ENCODE measurements around the gene CLTC.
A peak's percentile ranks its signal among the peaks of the same experiment; 100 is the strongest.

The CLTC gene

GRCh38 chr17:59684967-59685366 lies 65.3 kb downstream of the CLTC start:
- DNase-seq, result no peak

- no peak for DNase-seq
Observed at GRCh38 chr17:59688008-59688407, 68.3 kb downstream of the CLTC start.

GRCh38 chr17:59688496-59688895 lies 68.8 kb downstream of the CLTC start:
- DNase-seq, result no peak

GRCh38 chr17:59693582-59693981 lies 73.9 kb downstream of the CLTC start:
- DNase-seq, result no peak

GRCh38 chr17:59694344-59694743 lies 74.6 kb downstream of the CLTC start:
- DNase-seq, result no peak

GRCh38 chr17:59695945-59696681 lies 76.4 kb downstream of the CLTC start:
- no peak for DNase-seq

GRCh38 chr17:59696682-59697277 lies 77.1 kb downstream of the CLTC start:
- no peak for DNase-seq

- DNase-seq, result no peak
Observed at GRCh38 chr17:59698143-59698542, 78.4 kb downstream of the CLTC start.

- DNase-seq, result no peak
Observed at GRCh38 chr17:59699218-59699617, 79.5 kb downstream of the CLTC start.

GRCh38 chr17:59699786-59700185 lies 80.1 kb downstream of the CLTC start:
- no peak for DNase-seq

GRCh38 chr17:59702304-59702703 lies 82.6 kb downstream of the CLTC start:
- DNase-seq, result no peak

- peak; percentile 99 for DNase-seq
Observed at GRCh38 chr17:59707149-59707970, 87.7 kb downstream of the CLTC start, which contains the start of the genes PTRH2 and VMP1. Gene PTRH2 (minus strand): TSS chr17:59707430. CDS start chr17:59697978, 9,452 bp downstream. Gene VMP1 (plus strand): TSS chr17:59707654. CDS start chr17:59731447, 23,793 bp downstream.

GRCh38 chr17:59707971-59708430 lies 88.3 kb downstream of the CLTC start:
- DNase-seq, result no peak

- no peak for DNase-seq
Observed at GRCh38 chr17:59711936-59712335, 92.2 kb downstream of the CLTC start.

- no peak for DNase-seq
Observed at GRCh38 chr17:59712862-59713261, 93.2 kb downstream of the CLTC start.

- DNase-seq, result no peak
Observed at GRCh38 chr17:59714255-59714654, 94.6 kb downstream of the CLTC start.

- no peak for DNase-seq
Observed at GRCh38 chr17:59716427-59716826, 96.7 kb downstream of the CLTC start.

GRCh38 chr17:59719526-59719925 lies 99.8 kb downstream of the CLTC start:
- no peak for DNase-seq

GRCh38 chr17:59722623-59723022 lies 102.9 kb downstream of the CLTC start:
- no peak for DNase-seq

- no peak for DNase-seq
Observed at GRCh38 chr17:59723041-59723440, 103.3 kb downstream of the CLTC start.

GRCh38 chr17:59723607-59724006 lies 103.9 kb downstream of the CLTC start:
- DNase-seq, result no peak

- no peak for DNase-seq
Observed at GRCh38 chr17:59725691-59726090, 106.0 kb downstream of the CLTC start.

GRCh38 chr17:59727817-59728533 lies 108.3 kb downstream of the CLTC start:
- no peak for DNase-seq
